KMS-11 (cell line): ENCODE measurements around the gene ENO3.
A peak's percentile ranks its signal among the peaks of the same experiment; 100 is the strongest.

Source experiments
- H2AFZ ChIP-seq: fragments of 200-600 bp; sonication (generic); 2 replicates; pipeline ENCODE4 v1.6.1; 2016; ENCODE audit warnings: antibody characterized with exemption, mixed run types, low read depth
- H3K27ac ChIP-seq: fragments of 200-600 bp; sonication (generic); 2 replicates; pipeline ENCODE4 v1.6.1; 2016; ENCODE audit warnings: mild to moderate bottlenecking, mixed run types
- H3K27me3 ChIP-seq: fragments of 200-600 bp; sonication (generic); 2 replicates; pipeline ENCODE4 v1.6.1; 2017; ENCODE audit warnings: mild to moderate bottlenecking, low read depth, mixed run types, moderate library complexity; ENCODE audit not compliant: insufficient read depth
- H3K36me3 ChIP-seq: fragments of 200-600 bp; sonication (generic); 2 replicates; pipeline ENCODE4 v1.6.1; 2017; ENCODE audit warnings: mild to moderate bottlenecking, mixed run types; ENCODE audit not compliant: insufficient read depth
- H3K4me1 ChIP-seq: fragments of 200-600 bp; sonication (generic); 2 replicates; pipeline ENCODE4 v1.6.1; 2016; ENCODE audit warnings: mild to moderate bottlenecking, low read depth, mixed run types; ENCODE audit not compliant: poor library complexity, severe bottlenecking
- H3K4me2 ChIP-seq: fragments of 200-600 bp; sonication (generic); 2 replicates; pipeline ENCODE4 v1.7.0; 2016; ENCODE audit warnings: mild to moderate bottlenecking, mixed run types
- H3K4me3 ChIP-seq: fragments of 200-600 bp; sonication (generic); IDR thresholded peaks from 2 replicates; pipeline ENCODE4 v1.6.1; 2017; ENCODE audit warnings: low read depth, low read length, mixed read lengths; ENCODE audit not compliant: insufficient read depth
- H3K79me2 ChIP-seq: fragments of 200-600 bp; sonication (generic); 2 replicates; pipeline ENCODE4 v1.6.1; 2016; ENCODE audit warnings: low read depth, mixed run types; ENCODE audit not compliant: insufficient read depth
- H3K9ac ChIP-seq: fragments of 200-600 bp; sonication (generic); 2 replicates; pipeline ENCODE4 v1.6.1; 2016; ENCODE audit warnings: mild to moderate bottlenecking, mixed run types
- H4K20me1 ChIP-seq: fragments of 200-600 bp; sonication (generic); 2 replicates; pipeline ENCODE4 v1.6.1; 2016; ENCODE audit warnings: mild to moderate bottlenecking, mixed run types; ENCODE audit not compliant: insufficient read depth
- CTCF ChIP-seq: fragments of 200-600 bp; sonication (generic); conservative IDR thresholded peaks from 2 replicates; pipeline ENCODE4 v1.6.1; 2017; ENCODE audit warnings: low read depth, mild to moderate bottlenecking, antibody characterized with exemption, low read length, moderate library complexity, mixed read lengths

The ENO3 gene

GRCh38 chr17:4939546-4939795, 11.4 kb upstream of the ENO3 start:
- Histone ChIP-seq H2AFZ (no peak overlapping the region; the same call in 1 of the 2 replicates), H3K79me2 (no peaks in the 10 kb centered on the region), H3K4me1 (no peaks in the 10 kb centered on the region), H3K4me3 (no peak overlapping the region), H4K20me1 (no peaks in the 10 kb centered on the region), H3K27me3 (no peaks in the 10 kb centered on the region), H3K27ac (peak overlapping the region; percentile 60; the same call in 1 of the 2 replicates), H3K9ac (peak overlapping the region; percentile 47; the same call in 1 of the 2 replicates), H3K4me2 (no peak overlapping the region), H3K36me3 (no peaks in the 10 kb centered on the region)
- no peak for TF ChIP-seq CTCF

- Histone ChIP-seq H3K4me1 (no peaks in the 10 kb centered on the region), H3K27ac (peak within 1 kb of the TSS; percentile 60)
- TF ChIP-seq CTCF, result no peak
These were observed 10.9 kb upstream of the ENO3 start, which contains the start of the genes RNF167 and SLC25A11 for GRCh38 chr17:4939796-4940554. TSS of gene RNF167 (plus strand) at chr17:4940268. CDS start at chr17:4940910, 642 bp downstream. TSS of gene SLC25A11 (minus strand) at chr17:4940046. CDS start at chr17:4939910, 136 bp downstream.

GRCh38 chr17:4940555-4941318, 10.2 kb upstream of the ENO3 start:
- TF ChIP-seq CTCF, result no peak
- no peaks in the 10 kb centered on the region for H3K36me3 ChIP-seq
- H3K79me2 ChIP-seq, result no peaks in the 10 kb centered on the region
- no peaks in the 10 kb centered on the region for H4K20me1 ChIP-seq
- peak overlapping the region; percentile 60 for H3K27ac ChIP-seq
- H3K4me2 ChIP-seq, result peak overlapping the region; percentile 45; the same call in 1 of the 2 replicates
- H3K4me3 ChIP-seq, result no peak overlapping the region
- H2AFZ ChIP-seq, result no peak overlapping the region
- no peaks in the 10 kb centered on the region for H3K27me3 ChIP-seq
- H3K9ac ChIP-seq, result peak overlapping the region; percentile 73; the same call in 1 of the 2 replicates
- H3K4me1 ChIP-seq, result no peaks in the 10 kb centered on the region

More at GRCh38 chr17:4939796-4940554, 10.9 kb upstream of the ENO3 start, which contains the start of the genes RNF167 and SLC25A11:
- Histone ChIP-seq H3K36me3 (no peaks in the 10 kb centered on the region), H3K4me3 (no peak within 1 kb of the TSS), H2AFZ (no peak within 1 kb of the TSS; the same call in 1 of the 2 replicates), H3K27me3 (no peaks in the 10 kb centered on the region), H3K4me2 (peak within 1 kb of the TSS; percentile 45; the same call in 1 of the 2 replicates), H4K20me1 (no peaks in the 10 kb centered on the region), H3K9ac (peak within 1 kb of the TSS; percentile 73; the same call in 1 of the 2 replicates), H3K79me2 (no peaks in the 10 kb centered on the region)

- no peaks in the 10 kb centered on the region for H4K20me1 ChIP-seq
These were observed 9.7 kb upstream of the ENO3 start for GRCh38 chr17:4941319-4941610.

More at GRCh38 chr17:4941319-4941610, 9.7 kb upstream of the ENO3 start:
- Histone ChIP-seq H3K4me2 (peak overlapping the region; percentile 45; the same call in 1 of the 2 replicates), H2AFZ (no peak overlapping the region), H3K4me3 (no peak overlapping the region), H3K36me3 (no peaks in the 10 kb centered on the region), H3K79me2 (no peaks in the 10 kb centered on the region; the same call in 1 of the 2 replicates), H3K9ac (peak overlapping the region; percentile 73; the same call in 1 of the 2 replicates), H3K27me3 (no peaks in the 10 kb centered on the region), H3K27ac (peak overlapping the region; percentile 60; the same call in 1 of the 2 replicates), H3K4me1 (no peaks in the 10 kb centered on the region)
- no peak for TF ChIP-seq CTCF
